HEK293 (cell line): ENCODE data around the gene TFPT.
A peak's percentile ranks its signal among the peaks of the same experiment; 100 is the strongest.

Experiments
- CTCF ChIA-PET: fragments of 350-600 bp; formaldehyde crosslinking; extraction: SDS; loops from one replicate; lab custom pipeline; 2021; ENCODE audit warnings: antibody characterized with exemption; lab: Yijun Ruan, JAX
- POLR2A ChIA-PET: fragments of 300-600 bp; formaldehyde crosslinking; extraction: SDS; loops from one replicate; lab custom pipeline; 2020; ENCODE audit warnings: antibody characterized with exemption, inconsistent platforms; lab: Yijun Ruan, JAX
- H3K27ac ChIP-seq: fragments of 200-500 bp; sonication (Bioruptor generic); 2 replicates; pipeline ENCODE4 v1.5.1; 2014; ENCODE audit warnings: low read depth, low read length, control low read depth, inconsistent platforms; ENCODE audit errors: extremely low read depth
- H3K36me3 ChIP-seq, 2 experiments: fragments of 200-500 bp in 1 of 2; sonication (Bioruptor generic) in 1 of 2; 1 replicate in 1 of 2; 2 replicates in 1 of 2; pipeline ENCODE4 v1.5.1; 2014 to 2017; ENCODE audit warnings: inconsistent platforms in 2 of 2, low read length in 2 of 2; ENCODE audit not compliant: control insufficient read depth in 2 of 2, insufficient read depth in 1 of 2
- H3K4me1 ChIP-seq: fragments of 200-500 bp; sonication (Bioruptor generic); 2 replicates; pipeline ENCODE4 v1.5.1; 2014; ENCODE audit warnings: mild to moderate bottlenecking, low read length, inconsistent platforms; ENCODE audit not compliant: control insufficient read depth, insufficient read depth
- H3K4me3 ChIP-seq: 2 replicates; pipeline ENCODE4 v1.5.1; 2011; ENCODE audit warnings: low read depth, mild to moderate bottlenecking, control low read depth, low read length, moderate library complexity
- H3K9me3 ChIP-seq: fragments of 200-500 bp; sonication (Bioruptor generic); 2 replicates; pipeline ENCODE4 v1.5.1; 2014; ENCODE audit warnings: low read depth, low read length, inconsistent platforms; ENCODE audit not compliant: control insufficient read depth, insufficient read depth
- KLF16 ChIP-seq: fragments of 450-650 bp; formaldehyde crosslinking; IDR thresholded peaks from 2 replicates; pipeline ENCODE4 v1.5.1; 2017; ENCODE audit warnings: missing biosample characterization, missing genetic modification characterization
- KLF8 ChIP-seq: fragments of 450-650 bp; formaldehyde crosslinking; IDR thresholded peaks from 2 replicates; pipeline ENCODE4 v1.5.1; 2016; ENCODE audit warnings: missing biosample characterization, missing genetic modification characterization
- TRIM28 ChIP-seq: IDR thresholded peaks from 2 replicates; pipeline ENCODE4 v1.6.1; 2011; ENCODE audit warnings: low read length, control low read depth, borderline replicate concordance
- ZFHX2 ChIP-seq: fragments of 450-650 bp; formaldehyde crosslinking; conservative IDR thresholded peaks from 2 replicates; pipeline ENCODE4 v1.5.1; 2016; ENCODE audit warnings: missing biosample characterization, missing genetic modification characterization
- ZNF155 ChIP-seq: fragments of 450-650 bp; formaldehyde crosslinking; IDR thresholded peaks from 2 replicates; pipeline ENCODE4 v1.5.1; 2016; ENCODE audit warnings: missing biosample characterization, missing genetic modification characterization
- ZNF174 ChIP-seq: fragments of 450-650 bp; formaldehyde crosslinking; IDR thresholded peaks from 2 replicates; pipeline ENCODE4 v1.5.0; 2017; ENCODE audit warnings: missing biosample characterization, mild to moderate bottlenecking, missing genetic modification characterization
- ZNF202 ChIP-seq: fragments of 450-650 bp; formaldehyde crosslinking; IDR thresholded peaks from 2 replicates; pipeline ENCODE4 v1.5.1; 2016; ENCODE audit warnings: missing biosample characterization, missing genetic modification characterization, borderline replicate concordance
- ZNF211 ChIP-seq: fragments of 450-650 bp; formaldehyde crosslinking; IDR thresholded peaks from 2 replicates; pipeline ENCODE4 v1.5.1; 2016; ENCODE audit warnings: low read depth, missing biosample characterization, missing genetic modification characterization
- ZNF221 ChIP-seq: fragments of 450-650 bp; formaldehyde crosslinking; IDR thresholded peaks from 2 replicates; pipeline ENCODE4 v1.5.1; 2017; ENCODE audit warnings: missing biosample characterization, missing genetic modification characterization, borderline replicate concordance
- ZNF354C ChIP-seq: fragments of 450-650 bp; formaldehyde crosslinking; IDR thresholded peaks from 2 replicates; pipeline ENCODE4 v1.5.1; 2016; ENCODE audit warnings: missing biosample characterization, missing genetic modification characterization, low read depth, borderline replicate concordance
- ZNF473 ChIP-seq: fragments of 450-650 bp; formaldehyde crosslinking; IDR thresholded peaks from 2 replicates; pipeline ENCODE4 v1.5.1; 2017; ENCODE audit warnings: missing biosample characterization, missing genetic modification characterization
- ZNF514 ChIP-seq: fragments of 450-650 bp; formaldehyde crosslinking; IDR thresholded peaks from 2 replicates; pipeline ENCODE4 v1.5.1; 2016; ENCODE audit warnings: missing biosample characterization, missing genetic modification characterization
- ZNF530 ChIP-seq: fragments of 450-650 bp; formaldehyde crosslinking; IDR thresholded peaks from 2 replicates; pipeline ENCODE4 v1.5.1; 2016; ENCODE audit warnings: low read depth, missing biosample characterization, missing genetic modification characterization
- ZNF571 ChIP-seq: fragments of 450-650 bp; formaldehyde crosslinking; IDR thresholded peaks from 2 replicates; pipeline ENCODE4 v1.5.0; 2017; ENCODE audit warnings: missing biosample characterization, missing genetic modification characterization
- ZNF621 ChIP-seq: fragments of 450-650 bp; formaldehyde crosslinking; IDR thresholded peaks from 2 replicates; pipeline ENCODE4 v1.5.1; 2017; ENCODE audit warnings: missing biosample characterization, missing genetic modification characterization
- TF ChIP-seq, protein P1 (sequence below): fragments of 450-650 bp; formaldehyde crosslinking; IDR thresholded peaks from 2 replicates; pipeline ENCODE4 v1.5.1; 2016; ENCODE audit warnings: missing biosample characterization, missing genetic modification characterization
- TF ChIP-seq, protein P2 (sequence below): fragments of 450-650 bp; formaldehyde crosslinking; conservative IDR thresholded peaks from 2 replicates; pipeline ENCODE4 v1.5.1; 2016; ENCODE audit warnings: low read depth, missing biosample characterization, missing genetic modification characterization
- TF ChIP-seq, protein P3 (sequence below): fragments of 450-650 bp; formaldehyde crosslinking; IDR thresholded peaks from 2 replicates; pipeline ENCODE4 v1.5.1; 2017; ENCODE audit warnings: missing biosample characterization, missing genetic modification characterization
- TF ChIP-seq, protein P4 (sequence below): fragments of 450-650 bp; formaldehyde crosslinking; IDR thresholded peaks from 2 replicates; pipeline ENCODE4 v1.5.1; 2016; ENCODE audit warnings: missing biosample characterization, missing genetic modification characterization
- TF ChIP-seq, protein P5 (sequence below): fragments of 450-650 bp; formaldehyde crosslinking; IDR thresholded peaks from 2 replicates; pipeline ENCODE4 v1.5.1; 2017; ENCODE audit warnings: missing biosample characterization, missing genetic modification characterization
- TF ChIP-seq, protein P6 (sequence below): IDR thresholded peaks from 2 replicates; pipeline ENCODE4 v1.6.1; 2011; ENCODE audit warnings: mild to moderate bottlenecking, low read depth, low read length, borderline replicate concordance

The TFPT gene

DNA sequence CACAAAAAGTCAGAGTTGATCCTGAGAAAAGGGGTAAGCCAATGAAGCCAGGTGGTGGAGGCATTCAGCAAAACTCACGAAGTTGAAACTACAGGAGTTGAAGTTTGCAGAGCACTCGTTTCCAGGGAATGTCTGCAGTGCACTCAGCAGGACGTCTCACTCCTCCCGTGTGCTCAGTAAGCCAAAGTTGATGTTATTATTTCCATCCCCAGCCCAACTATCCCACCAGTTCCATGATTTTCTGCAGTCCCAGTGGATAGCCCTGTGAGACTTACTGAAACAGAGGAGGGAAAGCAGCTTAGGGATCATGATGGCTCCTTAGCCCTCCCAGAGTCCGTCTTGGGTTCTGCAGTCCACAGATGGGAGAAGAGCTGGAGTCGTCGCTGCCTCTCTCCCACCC is 34.4 kb downstream of the TFPT start, which contains the start of gene TARM1:
Gene TARM1 (minus strand): TSS at position 334 of the 400 bp plus-strand sequence. CDS start 25 bp downstream, at position 309.
- CTCF ChIA-PET = no interaction called here
- POLR2A ChIA-PET = no interaction called here
- H3K4me3 ChIP-seq = no peak within 1 kb of the TSS
- no peaks in the 10 kb centered on the region for H3K36me3 ChIP-seq
- no peak within 1 kb of the TSS for H3K27ac ChIP-seq
- no peaks in the 10 kb centered on the region for H3K4me1 ChIP-seq
- H3K9me3 ChIP-seq = no peaks in the 10 kb centered on the region; the same call in 1 of the 2 replicates
- TF ChIP-seq TRIM28 = peak; percentile 44; the same call in 1 of the 2 replicates
- TF ChIP-seq ZNF514 (tag by site-specific recombination) = no peak

DNA sequence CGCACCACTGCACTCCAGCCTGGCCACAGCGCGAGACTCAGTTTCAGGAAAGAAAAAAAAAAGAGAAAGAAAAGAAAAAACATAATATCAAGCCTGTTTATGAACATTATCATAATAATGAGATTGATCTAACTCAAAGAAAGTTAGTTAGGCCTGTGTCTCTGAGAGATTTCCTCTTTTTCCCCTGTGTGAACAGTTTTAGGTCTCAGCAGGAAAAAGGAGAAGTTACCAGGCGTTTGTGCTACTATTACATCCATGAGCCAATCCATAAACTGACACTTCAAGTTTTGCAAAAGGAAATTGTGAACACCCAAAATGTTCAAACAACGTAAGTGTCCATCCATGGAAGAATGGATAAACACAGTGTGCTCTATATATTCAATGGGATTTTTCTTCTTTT is 38.1 kb downstream of the TFPT start:
- no peak overlapping the region for H3K27ac ChIP-seq
- H3K4me3 ChIP-seq = no peak overlapping the region
- TF ChIP-seq, protein P1, sequence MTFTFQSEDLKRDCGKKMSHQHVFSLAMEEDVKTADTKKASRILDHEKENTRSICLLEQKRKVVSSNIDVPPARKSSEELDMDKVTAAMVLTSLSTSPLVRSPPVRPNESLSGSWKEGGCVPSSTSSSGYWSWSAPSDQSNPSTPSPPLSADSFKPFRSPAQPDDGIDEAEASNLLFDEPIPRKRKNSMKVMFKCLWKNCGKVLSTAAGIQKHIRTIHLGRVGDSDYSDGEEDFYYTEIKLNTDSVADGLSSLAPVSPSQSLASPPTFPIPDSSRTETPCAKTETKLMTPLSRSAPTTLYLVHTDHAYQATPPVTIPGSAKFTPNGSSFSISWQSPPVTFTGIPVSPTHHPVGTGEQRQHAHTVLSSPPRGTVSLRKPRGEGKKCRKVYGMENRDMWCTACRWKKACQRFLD (tag by site-specific recombination) = no peak
- TF ChIP-seq, protein P2, sequence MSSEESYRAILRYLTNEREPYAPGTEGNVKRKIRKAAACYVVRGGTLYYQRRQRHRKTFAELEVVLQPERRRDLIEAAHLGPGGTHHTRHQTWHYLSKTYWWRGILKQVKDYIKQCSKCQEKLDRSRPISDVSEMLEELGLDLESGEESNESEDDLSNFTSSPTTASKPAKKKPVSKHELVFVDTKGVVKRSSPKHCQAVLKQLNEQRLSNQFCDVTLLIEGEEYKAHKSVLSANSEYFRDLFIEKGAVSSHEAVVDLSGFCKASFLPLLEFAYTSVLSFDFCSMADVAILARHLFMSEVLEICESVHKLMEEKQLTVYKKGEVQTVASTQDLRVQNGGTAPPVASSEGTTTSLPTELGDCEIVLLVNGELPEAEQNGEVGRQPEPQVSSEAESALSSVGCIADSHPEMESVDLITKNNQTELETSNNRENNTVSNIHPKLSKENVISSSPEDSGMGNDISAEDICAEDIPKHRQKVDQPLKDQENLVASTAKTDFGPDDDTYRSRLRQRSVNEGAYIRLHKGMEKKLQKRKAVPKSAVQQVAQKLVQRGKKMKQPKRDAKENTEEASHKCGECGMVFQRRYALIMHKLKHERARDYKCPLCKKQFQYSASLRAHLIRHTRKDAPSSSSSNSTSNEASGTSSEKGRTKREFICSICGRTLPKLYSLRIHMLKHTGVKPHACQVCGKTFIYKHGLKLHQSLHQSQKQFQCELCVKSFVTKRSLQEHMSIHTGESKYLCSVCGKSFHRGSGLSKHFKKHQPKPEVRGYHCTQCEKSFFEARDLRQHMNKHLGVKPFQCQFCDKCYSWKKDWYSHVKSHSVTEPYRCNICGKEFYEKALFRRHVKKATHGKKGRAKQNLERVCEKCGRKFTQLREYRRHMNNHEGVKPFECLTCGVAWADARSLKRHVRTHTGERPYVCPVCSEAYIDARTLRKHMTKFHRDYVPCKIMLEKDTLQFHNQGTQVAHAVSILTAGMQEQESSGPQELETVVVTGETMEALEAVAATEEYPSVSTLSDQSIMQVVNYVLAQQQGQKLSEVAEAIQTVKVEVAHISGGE (tag by site-specific recombination) = no peak
- no peak for TF ChIP-seq ZFHX2
- TF ChIP-seq, protein P3, sequence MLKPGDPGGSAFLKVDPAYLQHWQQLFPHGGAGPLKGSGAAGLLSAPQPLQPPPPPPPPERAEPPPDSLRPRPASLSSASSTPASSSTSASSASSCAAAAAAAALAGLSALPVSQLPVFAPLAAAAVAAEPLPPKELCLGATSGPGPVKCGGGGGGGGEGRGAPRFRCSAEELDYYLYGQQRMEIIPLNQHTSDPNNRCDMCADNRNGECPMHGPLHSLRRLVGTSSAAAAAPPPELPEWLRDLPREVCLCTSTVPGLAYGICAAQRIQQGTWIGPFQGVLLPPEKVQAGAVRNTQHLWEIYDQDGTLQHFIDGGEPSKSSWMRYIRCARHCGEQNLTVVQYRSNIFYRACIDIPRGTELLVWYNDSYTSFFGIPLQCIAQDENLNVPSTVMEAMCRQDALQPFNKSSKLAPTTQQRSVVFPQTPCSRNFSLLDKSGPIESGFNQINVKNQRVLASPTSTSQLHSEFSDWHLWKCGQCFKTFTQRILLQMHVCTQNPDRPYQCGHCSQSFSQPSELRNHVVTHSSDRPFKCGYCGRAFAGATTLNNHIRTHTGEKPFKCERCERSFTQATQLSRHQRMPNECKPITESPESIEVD (tag by site-specific recombination) = no peak
- no peak for TF ChIP-seq ZNF473 (tag by site-specific recombination)
- no peak for TF ChIP-seq ZNF155 (tag by site-specific recombination)
- TF ChIP-seq, protein P4, sequence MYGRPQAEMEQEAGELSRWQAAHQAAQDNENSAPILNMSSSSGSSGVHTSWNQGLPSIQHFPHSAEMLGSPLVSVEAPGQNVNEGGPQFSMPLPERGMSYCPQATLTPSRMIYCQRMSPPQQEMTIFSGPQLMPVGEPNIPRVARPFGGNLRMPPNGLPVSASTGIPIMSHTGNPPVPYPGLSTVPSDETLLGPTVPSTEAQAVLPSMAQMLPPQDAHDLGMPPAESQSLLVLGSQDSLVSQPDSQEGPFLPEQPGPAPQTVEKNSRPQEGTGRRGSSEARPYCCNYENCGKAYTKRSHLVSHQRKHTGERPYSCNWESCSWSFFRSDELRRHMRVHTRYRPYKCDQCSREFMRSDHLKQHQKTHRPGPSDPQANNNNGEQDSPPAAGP = no peak
- TF ChIP-seq ZNF221 (tag by site-specific recombination) = no peak
- TF ChIP-seq, all 188 proteins: peak for 0
- POLR2A ChIA-PET = no interaction called here
- Histone ChIP-seq H3K36me3 (no peaks in the 10 kb centered on the region), H3K4me1 (no peaks in the 10 kb centered on the region), H3K9me3 (no peaks in the 10 kb centered on the region; the same call in 1 of the 2 replicates)
- CTCF ChIA-PET = interaction anchor here (0.6 kb wide), 1 partner anchor 17 kb away, joined by 3 read pairs; no protein-coding TSS in a partner anchor

DNA sequence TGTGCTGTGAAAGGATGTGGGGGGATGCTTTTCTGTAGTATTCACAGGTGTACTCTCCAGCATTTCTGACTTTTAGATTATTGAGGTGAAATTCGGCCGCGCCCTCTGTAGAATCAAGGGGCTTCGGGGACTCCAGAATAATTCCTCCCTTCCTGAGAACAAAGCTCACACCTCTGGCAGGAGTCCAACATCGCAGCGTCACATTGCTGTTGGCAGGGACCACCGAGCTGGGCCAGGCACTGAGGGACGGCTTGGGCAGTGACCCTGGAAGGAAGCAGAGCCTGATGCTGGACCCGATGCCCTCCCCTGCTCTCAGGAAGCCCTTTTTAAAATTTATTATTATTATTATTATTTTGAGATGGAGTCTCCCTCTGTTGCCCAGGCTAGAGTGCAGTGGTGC is 40.6 kb downstream of the TFPT start:
- H3K4me1 ChIP-seq = no peaks in the 10 kb centered on the region
- no peaks in the 10 kb centered on the region for H3K36me3 ChIP-seq
- no peak overlapping the region for H3K4me3 ChIP-seq
- H3K27ac ChIP-seq = no peak overlapping the region
- no peaks in the 10 kb centered on the region for H3K9me3 ChIP-seq
- ChIA-PET POLR2A (interaction anchor here (0.6 kb wide), 1 partner anchor 114 kb away, joined by 3 read pairs; no protein-coding TSS in a partner anchor), CTCF (no interaction called here)
- TF ChIP-seq ZNF530 = no peak
- no peak for TF ChIP-seq ZNF174
- TF ChIP-seq, protein P5, sequence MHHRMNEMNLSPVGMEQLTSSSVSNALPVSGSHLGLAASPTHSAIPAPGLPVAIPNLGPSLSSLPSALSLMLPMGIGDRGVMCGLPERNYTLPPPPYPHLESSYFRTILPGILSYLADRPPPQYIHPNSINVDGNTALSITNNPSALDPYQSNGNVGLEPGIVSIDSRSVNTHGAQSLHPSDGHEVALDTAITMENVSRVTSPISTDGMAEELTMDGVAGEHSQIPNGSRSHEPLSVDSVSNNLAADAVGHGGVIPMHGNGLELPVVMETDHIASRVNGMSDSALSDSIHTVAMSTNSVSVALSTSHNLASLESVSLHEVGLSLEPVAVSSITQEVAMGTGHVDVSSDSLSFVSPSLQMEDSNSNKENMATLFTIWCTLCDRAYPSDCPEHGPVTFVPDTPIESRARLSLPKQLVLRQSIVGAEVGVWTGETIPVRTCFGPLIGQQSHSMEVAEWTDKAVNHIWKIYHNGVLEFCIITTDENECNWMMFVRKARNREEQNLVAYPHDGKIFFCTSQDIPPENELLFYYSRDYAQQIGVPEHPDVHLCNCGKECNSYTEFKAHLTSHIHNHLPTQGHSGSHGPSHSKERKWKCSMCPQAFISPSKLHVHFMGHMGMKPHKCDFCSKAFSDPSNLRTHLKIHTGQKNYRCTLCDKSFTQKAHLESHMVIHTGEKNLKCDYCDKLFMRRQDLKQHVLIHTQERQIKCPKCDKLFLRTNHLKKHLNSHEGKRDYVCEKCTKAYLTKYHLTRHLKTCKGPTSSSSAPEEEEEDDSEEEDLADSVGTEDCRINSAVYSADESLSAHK (tag by site-specific recombination) = no peak
- TF ChIP-seq, protein P6, sequence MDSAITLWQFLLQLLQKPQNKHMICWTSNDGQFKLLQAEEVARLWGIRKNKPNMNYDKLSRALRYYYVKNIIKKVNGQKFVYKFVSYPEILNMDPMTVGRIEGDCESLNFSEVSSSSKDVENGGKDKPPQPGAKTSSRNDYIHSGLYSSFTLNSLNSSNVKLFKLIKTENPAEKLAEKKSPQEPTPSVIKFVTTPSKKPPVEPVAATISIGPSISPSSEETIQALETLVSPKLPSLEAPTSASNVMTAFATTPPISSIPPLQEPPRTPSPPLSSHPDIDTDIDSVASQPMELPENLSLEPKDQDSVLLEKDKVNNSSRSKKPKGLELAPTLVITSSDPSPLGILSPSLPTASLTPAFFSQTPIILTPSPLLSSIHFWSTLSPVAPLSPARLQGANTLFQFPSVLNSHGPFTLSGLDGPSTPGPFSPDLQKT = no peak
- TF ChIP-seq KLF8 = no peak
- TF ChIP-seq ZNF202 (tag by site-specific recombination) = no peak
- no peak for TF ChIP-seq ZNF571 (tag by site-specific recombination)
- TF ChIP-seq ZNF211 = no peak
- TF ChIP-seq ZNF354C (tag by site-specific recombination) = no peak
- TF ChIP-seq KLF16 (tag by site-specific recombination) = no peak
- no peak for TF ChIP-seq ZNF621 (tag by site-specific recombination)
